PC-3 (cell line): ENCODE data around the gene KRTAP10-11. TPM values are rescaled to one million over a fixed set of nuclear protein-coding genes. Genes with fewer than 3 reads are reported as not detected.

Experiments
- ATAC-seq: fragments of 200-7000 bp; cut with Tn5 transposase; 2 replicates; pipeline ENCODE4 v1.9.1; 2020; ENCODE audit warnings: mild to moderate bottlenecking, moderate library complexity
- BruUV-seq: library from RNA; stranded (reverse); fragments of 400-500 nt; replicated peaks from 2 replicates; lab custom pipeline; 2021; lab: Mats Ljungman, UMichigan
- CTCF ChIA-PET: fragments of 300-600 bp; sonication (Branson Sonifier 250); formaldehyde crosslinking; loops from one replicate; lab custom pipeline; 2022; ENCODE audit warnings: antibody characterized with exemption; lab: Charles Lee
- POLR2A ChIA-PET: fragments of 300-600 bp; sonication (Branson Sonifier 250); formaldehyde crosslinking; loops from one replicate; lab custom pipeline; 2022; ENCODE audit warnings: antibody characterized with exemption; ENCODE audit not compliant: unreplicated experiment; lab: Charles Lee
- DNase-seq: peaks from one replicate; pipeline ENCODE4 v3.0.0-alpha.2; 2015
- H2AFZ ChIP-seq: fragments of 300-600 bp; sonication (generic); 2 replicates; pipeline ENCODE4 v1.6.0; 2016; ENCODE audit warnings: antibody characterized with exemption, low read length
- H3F3A ChIP-seq: fragments of 300-600 bp; sonication (generic); one replicate; pipeline ENCODE4 v1.6.0; 2017; ENCODE audit warnings: antibody characterized with exemption, low read length, control low read depth, mild to moderate bottlenecking; ENCODE audit not compliant: unreplicated experiment
- H3K27ac ChIP-seq: fragments of 300-600 bp; sonication (generic); 2 replicates; pipeline ENCODE4 v1.5.1; 2016; ENCODE audit warnings: mild to moderate bottlenecking, low read length
- H3K27me3 ChIP-seq: fragments of 300-600 bp; sonication (generic); 2 replicates; pipeline ENCODE4 v1.6.1; 2016; ENCODE audit warnings: low read length, mixed read lengths
- H3K36me3 ChIP-seq: fragments of 300-600 bp; sonication (generic); 2 replicates; pipeline ENCODE4 v1.6.1; 2016; ENCODE audit warnings: low read depth, mixed run types, low read length, mixed read lengths
- H3K4me1 ChIP-seq: fragments of 300-600 bp; sonication (generic); 2 replicates; pipeline ENCODE4 v1.5.1; 2016; ENCODE audit warnings: low read length; ENCODE audit not compliant: insufficient read depth
- H3K4me2 ChIP-seq: fragments of 300-600 bp; sonication (generic); 2 replicates; pipeline ENCODE4 v1.6.0; 2016; ENCODE audit warnings: low read length
- H3K4me3 ChIP-seq: fragments of 300-600 bp; sonication (generic); 2 replicates; pipeline ENCODE4 v1.5.1; 2016; ENCODE audit warnings: mild to moderate bottlenecking, low read length, mixed read lengths
- H3K79me2 ChIP-seq: fragments of 300-600 bp; sonication (generic); 2 replicates; pipeline ENCODE4 v1.6.1; 2017; ENCODE audit warnings: low read length, mixed read lengths
- H3K9ac ChIP-seq: fragments of 300-600 bp; sonication (generic); 2 replicates; pipeline ENCODE4 v1.6.0; 2016; ENCODE audit warnings: mild to moderate bottlenecking, low read length
- H3K9me2 ChIP-seq: fragments of 300-600 bp; sonication (generic); replicated peaks from 2 replicates; pipeline ENCODE4 v1.6.1; 2016; ENCODE audit warnings: mixed run types, low read length, mixed read lengths
- H3K9me3 ChIP-seq: fragments of 300-600 bp; sonication (generic); 2 replicates; pipeline ENCODE4 v1.6.1; 2016; ENCODE audit warnings: low read length, mixed read lengths
- H4K20me1 ChIP-seq: fragments of 300-600 bp; sonication (generic); 2 replicates; pipeline ENCODE4 v1.6.1; 2016; ENCODE audit warnings: low read length, mixed read lengths
- CTCF ChIP-seq: fragments of 300-600 bp; sonication (generic); conservative IDR thresholded peaks from 2 replicates; pipeline ENCODE4 v1.5.1; 2017; ENCODE audit warnings: antibody characterized with exemption, low read depth, mild to moderate bottlenecking, low read length
- EZH2 ChIP-seq: fragments of 300-600 bp; sonication (generic); IDR thresholded peaks from one replicate; pipeline ENCODE4 v1.6.1; 2017; ENCODE audit warnings: antibody characterized with exemption, mild to moderate bottlenecking, low read length; ENCODE audit not compliant: unreplicated experiment
- EZH2phosphoT487 ChIP-seq: fragments of 300-600 bp; sonication (generic); IDR thresholded peaks from 2 replicates; pipeline ENCODE4 v1.6.1; 2018; ENCODE audit warnings: mild to moderate bottlenecking, antibody characterized with exemption, low read length, borderline replicate concordance
- intact Hi-C: fragments of 100-400 bp; cut with micrococcal nuclease; formaldehyde crosslinking; loops from 2 replicates; pipeline ENCODE4 v1.9.0; 2023
- total RNA-seq: library from RNA; depleted of rRNA; stranded (reverse); fragments of >200 nt; gene quantifications from 2 replicates; pipeline ENCODE4 v1.2.3, GENCODE V29; 2014

KRTAP10-11 gene
- total RNA-seq, 1 experiment from 2014 or later: not detected

DNA sequence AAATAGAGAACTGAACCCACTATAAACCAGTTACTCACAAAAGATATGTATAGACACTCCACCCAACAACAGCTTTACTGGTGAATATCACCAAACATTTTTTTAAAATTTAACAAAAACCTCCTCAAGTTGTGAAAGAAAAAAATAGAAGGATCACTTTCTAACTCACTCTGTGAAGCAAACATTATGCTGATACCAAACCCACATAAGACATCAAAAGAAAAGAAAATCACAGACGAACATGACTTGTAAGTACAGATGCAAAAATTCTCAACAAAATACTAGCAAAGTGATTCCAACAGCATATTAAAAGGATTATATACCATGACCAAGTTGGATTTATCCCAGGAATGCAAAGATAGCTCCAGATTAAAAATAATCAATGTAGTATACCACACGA, 45.5 kb downstream of the KRTAP10-11 start:
- Histone ChIP-seq H3K36me3 (no peaks in the 10 kb centered on the region), H3K9me2 (no peaks in the 10 kb centered on the region), H3K27me3 (no peaks in the 10 kb centered on the region), H2AFZ (no peak overlapping the region), H3F3A (no peaks in the 10 kb centered on the region), H3K4me2 (no peak overlapping the region), H3K9me3 (peaks cover 17% of the 10 kb centered on the region), H3K9ac (no peak overlapping the region), H4K20me1 (no peaks in the 10 kb centered on the region), H3K27ac (no peak overlapping the region), H3K4me1 (no peaks in the 10 kb centered on the region), H3K4me3 (no peak overlapping the region), H3K79me2 (no peaks in the 10 kb centered on the region)
- CTCF ChIA-PET: no interaction called here
- TF ChIP-seq EZH2phosphoT487 (no peak), EZH2 (no peak), CTCF (no peak)
- DNase-seq (no peak), ATAC-seq (no peak)
- POLR2A ChIA-PET: interaction anchor here (0.8 kb wide), 1 partner anchor 139 kb away, joined by 5 read pairs; no protein-coding TSS in a partner anchor
- intact Hi-C loops: no loop called here
- no TSS peak for BruUV-seq

- no peak for TF ChIP-seq EZH2phosphoT487
- TF ChIP-seq EZH2: no peak
- TF ChIP-seq CTCF: no peak
- Histone ChIP-seq H3K36me3 (no peaks in the 10 kb centered on the region), H3K79me2 (no peaks in the 10 kb centered on the region), H3K4me1 (no peaks in the 10 kb centered on the region), H3K9me3 (peaks cover 17% of the 10 kb centered on the region), H3K9ac (no peak overlapping the region), H3K4me2 (no peak overlapping the region), H3K9me2 (no peaks in the 10 kb centered on the region), H3K4me3 (no peak overlapping the region), H4K20me1 (no peaks in the 10 kb centered on the region), H2AFZ (no peak overlapping the region), H3F3A (no peaks in the 10 kb centered on the region), H3K27ac (no peak overlapping the region), H3K27me3 (no peaks in the 10 kb centered on the region)
- no TSS peak for BruUV-seq
- ChIA-PET CTCF (no interaction called here), POLR2A (no interaction called here)
- ATAC-seq (no peak), DNase-seq (no peak)
- intact Hi-C loops: loop anchor here (1.0 kb wide), 1 partner anchor 97 kb away; no protein-coding TSS in a partner anchor
Observed at GRCh38 chr21:44692798-44693512, 46.7 kb downstream of the KRTAP10-11 start.

- H2AFZ ChIP-seq: no peak overlapping the region
- ATAC-seq: no peak
- no peaks in the 10 kb centered on the region for H3K79me2 ChIP-seq
- no peaks in the 10 kb centered on the region for H3K36me3 ChIP-seq
- no peak overlapping the region for H3K4me3 ChIP-seq
- no TSS peak for BruUV-seq
- intact Hi-C loops: no loop called here
- H3K9ac ChIP-seq: no peak overlapping the region
- DNase-seq: no peak
- H3K27me3 ChIP-seq: no peaks in the 10 kb centered on the region
- peaks cover 17% of the 10 kb centered on the region for H3K9me3 ChIP-seq
- H3K27ac ChIP-seq: no peak overlapping the region
- CTCF ChIA-PET: no interaction called here
- H4K20me1 ChIP-seq: no peaks in the 10 kb centered on the region
- POLR2A ChIA-PET: no interaction called here
- H3K9me2 ChIP-seq: no peaks in the 10 kb centered on the region
- no peaks in the 10 kb centered on the region for H3K4me1 ChIP-seq
- H3F3A ChIP-seq: no peaks in the 10 kb centered on the region
- no peak overlapping the region for H3K4me2 ChIP-seq
- no peak for TF ChIP-seq CTCF
- TF ChIP-seq EZH2phosphoT487: no peak
- no peak for TF ChIP-seq EZH2
Observed at GRCh38 chr21:44694776-44695175, 48.6 kb downstream of the KRTAP10-11 start.
